SK-N-SH treated with all-trans-retinoic acid at 6 μM for 48 hours (cell line): Measurements from ENCODE around the gene TEDC2.

ENCODE experiments used
- ATAC-seq: fragments of 200-7000 bp; cut with Tn5 transposase; 3 replicates; pipeline ENCODE4 v1.9.1; 2020; ENCODE audit warnings: mild to moderate bottlenecking, moderate library complexity
- ARNTL ChIP-seq: fragments of 450-650 bp; formaldehyde crosslinking; IDR thresholded peaks from 2 replicates; pipeline ENCODE4 v1.5.0; 2020; ENCODE audit warnings: low read depth, mild to moderate bottlenecking, moderate library complexity, borderline replicate concordance
- BACH2 ChIP-seq: fragments of 250-450 bp; sonication (Bioruptor Pico); IDR thresholded peaks from 2 replicates; pipeline ENCODE4 v1.9.0; 2021; ENCODE audit warnings: mild to moderate bottlenecking, borderline replicate concordance
- CREB5 ChIP-seq: fragments of 250-450 bp; sonication (Bioruptor Pico); IDR thresholded peaks from 2 replicates; pipeline ENCODE4 v1.5.1; 2020; ENCODE audit warnings: low read depth, mild to moderate bottlenecking, moderate library complexity
- CSDC2 ChIP-seq: fragments of 250-450 bp; sonication (Bioruptor Pico); IDR thresholded peaks from 2 replicates; pipeline ENCODE4 v1.5.0; 2020; ENCODE audit warnings: mild to moderate bottlenecking, moderate library complexity
- ESRRG ChIP-seq: fragments of 250-450 bp; sonication (Bioruptor Pico); IDR thresholded peaks from 2 replicates; pipeline ENCODE4 v1.6.1; 2021; ENCODE audit warnings: mild to moderate bottlenecking
- GLIS3 ChIP-seq: fragments of 250-450 bp; sonication (Bioruptor Pico); IDR thresholded peaks from 2 replicates; pipeline ENCODE4 v1.5.0; 2020; ENCODE audit warnings: mild to moderate bottlenecking, moderate library complexity
- ISL1 ChIP-seq: fragments of 250-450 bp; sonication (Bioruptor Pico); IDR thresholded peaks from 2 replicates; pipeline ENCODE4 v2.1.2; 2022; ENCODE audit warnings: mild to moderate bottlenecking, moderate library complexity
- OSR1 ChIP-seq: fragments of 250-450 bp; sonication (Bioruptor Pico); IDR thresholded peaks from 2 replicates; pipeline ENCODE4 v1.8.0; 2022; ENCODE audit warnings: moderate library complexity, mild to moderate bottlenecking, inconsistent platforms
- POU6F1 ChIP-seq: fragments of 250-450 bp; sonication (Bioruptor Pico); IDR thresholded peaks from 2 replicates; pipeline ENCODE4 v1.8.0; 2021; ENCODE audit warnings: low read depth, mild to moderate bottlenecking, moderate library complexity, borderline replicate concordance
- PPARA ChIP-seq: fragments of 250-450 bp; sonication (Bioruptor Pico); IDR thresholded peaks from 2 replicates; pipeline ENCODE4 v1.5.0; 2020; ENCODE audit warnings: mild to moderate bottlenecking, borderline replicate concordance
- RARB ChIP-seq: fragments of 250-450 bp; sonication (Bioruptor Pico); IDR thresholded peaks from 2 replicates; pipeline ENCODE4 v1.8.0; 2021; ENCODE audit warnings: mild to moderate bottlenecking, moderate library complexity
- SNAI2 ChIP-seq: fragments of 250-450 bp; sonication (Bioruptor Pico); IDR thresholded peaks from 2 replicates; pipeline ENCODE4 v1.5.0; 2020; ENCODE audit warnings: mild to moderate bottlenecking, moderate library complexity
- TCF4 ChIP-seq: fragments of 250-450 bp; sonication (Bioruptor Pico); IDR thresholded peaks from 2 replicates; pipeline ENCODE4 v1.8.0; 2021; ENCODE audit warnings: mild to moderate bottlenecking, moderate library complexity, borderline replicate concordance
- TOX ChIP-seq: fragments of 250-450 bp; sonication (Bioruptor Pico); IDR thresholded peaks from 2 replicates; pipeline ENCODE4 v1.8.0; 2021; ENCODE audit warnings: mild to moderate bottlenecking, moderate library complexity, borderline replicate concordance
- TSHZ2 ChIP-seq: fragments of 250-450 bp; sonication (Bioruptor Pico); IDR thresholded peaks from 2 replicates; pipeline ENCODE4 v1.5.0; 2020; ENCODE audit warnings: mild to moderate bottlenecking, moderate library complexity
- ZC3H10 ChIP-seq: fragments of 250-450 bp; sonication (Bioruptor Pico); IDR thresholded peaks from 2 replicates; pipeline ENCODE4 v1.5.1; 2021; ENCODE audit warnings: mild to moderate bottlenecking, moderate library complexity
- ZFP3 ChIP-seq: fragments of 250-450 bp; sonication (Bioruptor Pico); IDR thresholded peaks from 2 replicates; pipeline ENCODE4 v1.5.0; 2020; ENCODE audit warnings: mild to moderate bottlenecking, moderate library complexity
- ZFP30 ChIP-seq: fragments of 450-650 bp; formaldehyde crosslinking; IDR thresholded peaks from 2 replicates; pipeline ENCODE4 v1.5.0; 2022; ENCODE audit warnings: mild to moderate bottlenecking, moderate library complexity
- ZNF70 ChIP-seq: fragments of 450-650 bp; formaldehyde crosslinking; IDR thresholded peaks from 2 replicates; pipeline ENCODE4 v1.5.0; 2020; ENCODE audit warnings: mild to moderate bottlenecking, moderate library complexity
- TF ChIP-seq, protein P1 (sequence below): fragments of 250-450 bp; sonication (Bioruptor Pico); IDR thresholded peaks from 2 replicates; pipeline ENCODE4 v1.5.1; 2021; ENCODE audit warnings: mild to moderate bottlenecking, moderate library complexity
- TF ChIP-seq, protein P2 (sequence below): fragments of 250-450 bp; sonication (Bioruptor Pico); IDR thresholded peaks from 2 replicates; pipeline ENCODE4 v1.8.0; 2020; ENCODE audit warnings: mild to moderate bottlenecking, moderate library complexity, borderline replicate concordance

The TEDC2 gene

GRCh38 chr16:2451851-2452320 lies 8.0 kb upstream of the TEDC2 start:
- TF ChIP-seq OSR1 (CRISPR knock-in tag) (no peak), ESRRG (no peak), ZNF70 (CRISPR knock-in tag) (no peak), SNAI2 (no peak), PPARA (CRISPR knock-in tag) (no peak), ZFP30 (CRISPR knock-in tag) (no peak), GLIS3 (CRISPR knock-in tag) (no peak), TCF4 (CRISPR knock-in tag) (no peak)
- TF ChIP-seq, protein P1, sequence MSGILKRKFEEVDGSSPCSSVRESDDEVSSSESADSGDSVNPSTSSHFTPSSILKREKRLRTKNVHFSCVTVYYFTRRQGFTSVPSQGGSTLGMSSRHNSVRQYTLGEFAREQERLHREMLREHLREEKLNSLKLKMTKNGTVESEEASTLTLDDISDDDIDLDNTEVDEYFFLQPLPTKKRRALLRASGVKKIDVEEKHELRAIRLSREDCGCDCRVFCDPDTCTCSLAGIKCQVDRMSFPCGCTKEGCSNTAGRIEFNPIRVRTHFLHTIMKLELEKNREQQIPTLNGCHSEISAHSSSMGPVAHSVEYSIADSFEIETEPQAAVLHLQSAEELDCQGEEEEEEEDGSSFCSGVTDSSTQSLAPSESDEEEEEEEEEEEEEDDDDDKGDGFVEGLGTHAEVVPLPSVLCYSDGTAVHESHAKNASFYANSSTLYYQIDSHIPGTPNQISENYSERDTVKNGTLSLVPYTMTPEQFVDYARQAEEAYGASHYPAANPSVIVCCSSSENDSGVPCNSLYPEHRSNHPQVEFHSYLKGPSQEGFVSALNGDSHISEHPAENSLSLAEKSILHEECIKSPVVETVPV (CRISPR knock-in tag) = no peak

GRCh38 chr16:2452650-2453049 lies 7.3 kb upstream of the TEDC2 start:
- ATAC-seq = no peak
- TF ChIP-seq ISL1 = no peak
- TF ChIP-seq ZC3H10 = no peak
- TF ChIP-seq ARNTL (CRISPR knock-in tag) = no peak
- no peak for TF ChIP-seq CREB5 (CRISPR knock-in tag)
- no peak for TF ChIP-seq OSR1 (CRISPR knock-in tag)
- TF ChIP-seq, protein P1 (CRISPR knock-in tag) = no peak
- TF ChIP-seq BACH2 (CRISPR knock-in tag) = no peak
- no peak for TF ChIP-seq ESRRG
- TF ChIP-seq, protein P2, sequence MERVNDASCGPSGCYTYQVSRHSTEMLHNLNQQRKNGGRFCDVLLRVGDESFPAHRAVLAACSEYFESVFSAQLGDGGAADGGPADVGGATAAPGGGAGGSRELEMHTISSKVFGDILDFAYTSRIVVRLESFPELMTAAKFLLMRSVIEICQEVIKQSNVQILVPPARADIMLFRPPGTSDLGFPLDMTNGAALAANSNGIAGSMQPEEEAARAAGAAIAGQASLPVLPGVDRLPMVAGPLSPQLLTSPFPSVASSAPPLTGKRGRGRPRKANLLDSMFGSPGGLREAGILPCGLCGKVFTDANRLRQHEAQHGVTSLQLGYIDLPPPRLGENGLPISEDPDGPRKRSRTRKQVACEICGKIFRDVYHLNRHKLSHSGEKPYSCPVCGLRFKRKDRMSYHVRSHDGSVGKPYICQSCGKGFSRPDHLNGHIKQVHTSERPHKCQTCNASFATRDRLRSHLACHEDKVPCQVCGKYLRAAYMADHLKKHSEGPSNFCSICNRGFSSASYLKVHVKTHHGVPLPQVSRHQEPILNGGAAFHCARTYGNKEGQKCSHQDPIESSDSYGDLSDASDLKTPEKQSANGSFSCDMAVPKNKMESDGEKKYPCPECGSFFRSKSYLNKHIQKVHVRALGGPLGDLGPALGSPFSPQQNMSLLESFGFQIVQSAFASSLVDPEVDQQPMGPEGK (CRISPR knock-in tag) = no peak
- no peak for TF ChIP-seq GLIS3 (CRISPR knock-in tag)
- no peak for TF ChIP-seq TSHZ2 (CRISPR knock-in tag)
- no peak for TF ChIP-seq PPARA (CRISPR knock-in tag)
- TF ChIP-seq TOX (CRISPR knock-in tag) = no peak
- TF ChIP-seq ZFP3 (CRISPR knock-in tag) = no peak
- no peak for TF ChIP-seq SNAI2
- no peak for TF ChIP-seq ZNF70 (CRISPR knock-in tag)
- no peak for TF ChIP-seq RARB (CRISPR knock-in tag)
- no peak for TF ChIP-seq ZFP30 (CRISPR knock-in tag)
- TF ChIP-seq, all 23 proteins: peak for 0

More at GRCh38 chr16:2451851-2452320, 8.0 kb upstream of the TEDC2 start:
- ATAC-seq = no peak

GRCh38 chr16:2455081-2455845 lies 4.6 kb upstream of the TEDC2 start:
- no peak for TF ChIP-seq POU6F1 (CRISPR knock-in tag)
- TF ChIP-seq TCF4 (CRISPR knock-in tag) = no peak
- no peak for TF ChIP-seq ZNF70 (CRISPR knock-in tag)
- TF ChIP-seq BACH2 (CRISPR knock-in tag) = no peak
- no peak for TF ChIP-seq CSDC2 (CRISPR knock-in tag)
- no peak for TF ChIP-seq ZFP30 (CRISPR knock-in tag)
- no peak for TF ChIP-seq RARB (CRISPR knock-in tag)
- TF ChIP-seq ZC3H10 = no peak
- no peak for TF ChIP-seq TOX (CRISPR knock-in tag)
- TF ChIP-seq ARNTL (CRISPR knock-in tag) = no peak
- TF ChIP-seq ESRRG = no peak
- ATAC-seq = no peak
